IMR-90 (cell line): ENCODE results near the gene S100A2. TPM values are rescaled to one million over a fixed set of nuclear protein-coding genes. Genes with fewer than 3 reads are reported as not detected.

Experiments used
- ATAC-seq: fragments of 200-7000 bp; cut with Tn5 transposase; 2 replicates; pipeline ENCODE4 v1.9.1; 2020; ENCODE audit warnings: low read depth, mild to moderate bottlenecking, moderate library complexity
- BruUV-seq: library from RNA; stranded (reverse); fragments of 400-500 nt; replicated peaks from 2 replicates; lab custom pipeline; 2021; lab: Mats Ljungman, UMichigan
- CTCF ChIA-PET: fragments of 300-600 bp; formaldehyde crosslinking; extraction: SDS; loops from one replicate; lab custom pipeline; 2021; ENCODE audit warnings: antibody characterized with exemption; lab: Yijun Ruan, JAX
- POLR2A ChIA-PET: fragments of 300-600 bp; sonication (Branson Sonifier 250); formaldehyde crosslinking; loops from one replicate; lab custom pipeline; 2022; ENCODE audit warnings: antibody characterized with exemption; ENCODE audit not compliant: unreplicated experiment; lab: Charles Lee
- DNase-seq: peaks from one replicate; pipeline ENCODE4 v3.0.0; 2013
- H2AFZ ChIP-seq: replicated peaks from 2 replicates; pipeline ENCODE3; 2013; ENCODE audit warnings: low read length, mild to moderate bottlenecking; ENCODE audit not compliant: poor library complexity
- H2AK5ac ChIP-seq: 2 replicates; pipeline ENCODE4 v1.6.1; 2013; ENCODE audit warnings: low read depth, low read length, inconsistent platforms
- H2AK9ac ChIP-seq: replicated peaks from 2 replicates; pipeline ENCODE3; 2013; ENCODE audit warnings: mild to moderate bottlenecking, low read depth, low read length, moderate library complexity; ENCODE audit not compliant: poor library complexity
- H2BK120ac ChIP-seq: 2 replicates; pipeline ENCODE4 v1.6.1; 2013; ENCODE audit warnings: low read depth, low read length, inconsistent platforms
- H2BK15ac ChIP-seq: 3 replicates; pipeline ENCODE4 v1.6.1; 2013; ENCODE audit warnings: low read depth, low read length, inconsistent platforms
- H2BK20ac ChIP-seq: 2 replicates; pipeline ENCODE4 v1.6.1; 2013; ENCODE audit warnings: low read depth, mild to moderate bottlenecking, inconsistent platforms, low read length, moderate library complexity
- H2BK5ac ChIP-seq: 2 replicates; pipeline ENCODE4 v1.6.1; 2013; ENCODE audit warnings: mild to moderate bottlenecking, low read depth, low read length, inconsistent platforms; ENCODE audit not compliant: poor library complexity, severe bottlenecking
- H3K14ac ChIP-seq: replicated peaks from 2 replicates; pipeline ENCODE4 v1.6.1; 2013; ENCODE audit warnings: low read depth, low read length, inconsistent platforms
- H3K18ac ChIP-seq: 2 replicates; pipeline ENCODE4 v1.6.1; 2013; ENCODE audit warnings: low read depth, low read length, control low read depth
- H3K23ac ChIP-seq: 2 replicates; pipeline ENCODE4 v1.6.1; 2013; ENCODE audit warnings: low read depth, low read length, inconsistent platforms
- H3K27ac ChIP-seq: 2 replicates; pipeline ENCODE4 v1.5.1; 2013; ENCODE audit warnings: mild to moderate bottlenecking, control low read depth, low read length; ENCODE audit not compliant: insufficient read depth
- H3K27me3 ChIP-seq: 2 replicates; pipeline ENCODE4 v1.6.1; 2013; ENCODE audit warnings: low read length; ENCODE audit not compliant: control insufficient read depth, insufficient read depth
- H3K36me3 ChIP-seq: 2 replicates; pipeline ENCODE4 v1.6.1; 2013; ENCODE audit warnings: low read length, mixed read lengths; ENCODE audit not compliant: control insufficient read depth, insufficient read depth
- H3K4ac ChIP-seq: 2 replicates; pipeline ENCODE4 v1.6.1; 2013; ENCODE audit warnings: low read depth, low read length, inconsistent platforms
- H3K4me1 ChIP-seq: 2 replicates; pipeline ENCODE4 v1.6.1; 2013; ENCODE audit warnings: low read length, mixed read lengths; ENCODE audit not compliant: control insufficient read depth, insufficient read depth
- H3K4me2 ChIP-seq: 2 replicates; pipeline ENCODE4 v1.6.1; 2013; ENCODE audit warnings: low read depth, mild to moderate bottlenecking, control low read depth, low read length, moderate library complexity
- H3K4me3 ChIP-seq: 2 replicates; pipeline ENCODE4 v1.5.1; 2013; ENCODE audit warnings: low read depth, mild to moderate bottlenecking, control low read depth, low read length, moderate library complexity; ENCODE audit not compliant: insufficient read depth
- H3K56ac ChIP-seq: 2 replicates; pipeline ENCODE4 v1.6.1; 2013; ENCODE audit warnings: low read length, inconsistent platforms; ENCODE audit not compliant: insufficient read depth; ENCODE audit errors: extremely low read depth
- H3K79me1 ChIP-seq, 2 experiments: 2 replicates each; pipeline ENCODE4 v1.6.1; 2013; ENCODE audit warnings: low read length in 2 of 2, inconsistent platforms in 1 of 2, low read depth in 1 of 2
- H3K9ac ChIP-seq: 2 replicates; pipeline ENCODE4 v1.6.1; 2013; ENCODE audit warnings: low read depth, low read length, control low read depth
- H3K9me1 ChIP-seq: 2 replicates; pipeline ENCODE4 v1.6.1; 2013; ENCODE audit warnings: low read length, inconsistent platforms; ENCODE audit not compliant: insufficient read depth
- H3K9me3 ChIP-seq: 2 replicates; pipeline ENCODE4 v1.6.1; 2013; ENCODE audit warnings: low read length; ENCODE audit not compliant: control insufficient read depth, insufficient read depth
- H4K20me1 ChIP-seq: 2 replicates; pipeline ENCODE4 v1.6.1; 2013; ENCODE audit warnings: low read length, inconsistent platforms; ENCODE audit not compliant: insufficient read depth
- H4K5ac ChIP-seq: 2 replicates; pipeline ENCODE4 v1.6.1; 2013; ENCODE audit warnings: mild to moderate bottlenecking, low read depth, low read length, control low read depth
- H4K8ac ChIP-seq, 2 experiments: 2 replicates each; pipeline ENCODE4 v1.6.1; 2013; ENCODE audit warnings: low read depth in 2 of 2, low read length in 2 of 2, control low read depth in 1 of 2, inconsistent platforms in 1 of 2
- H4K91ac ChIP-seq: 2 replicates; pipeline ENCODE4 v1.6.1; 2013; ENCODE audit warnings: low read depth, low read length, inconsistent platforms; ENCODE audit not compliant: insufficient read depth
- CEBPB ChIP-seq: IDR thresholded peaks from 2 replicates; pipeline ENCODE4 v1.6.1; 2012; ENCODE audit warnings: low read depth, low read length, improper control_type of control experiment
- CHD1 ChIP-seq: IDR thresholded peaks from 2 replicates; pipeline ENCODE4 v1.6.1; 2012; ENCODE audit warnings: low read depth, low read length, improper control_type of control experiment
- MAZ ChIP-seq: IDR thresholded peaks from 2 replicates; pipeline ENCODE4 v1.6.1; 2012; ENCODE audit warnings: low read depth, mild to moderate bottlenecking, low read length, improper control_type of control experiment, moderate library complexity, borderline replicate concordance
- MXI1 ChIP-seq: IDR thresholded peaks from 2 replicates; pipeline ENCODE4 v1.6.1; 2012; ENCODE audit warnings: low read depth, mild to moderate bottlenecking, low read length, moderate library complexity, borderline replicate concordance
- NFE2L2 ChIP-seq: fragments of 150-350 bp; IDR thresholded peaks from 2 replicates; pipeline ENCODE4 v1.6.1; 2016; ENCODE audit warnings: low read depth, mild to moderate bottlenecking, low read length
- POLR2A ChIP-seq: IDR thresholded peaks from 2 replicates; pipeline ENCODE4 v1.6.1; 2012; ENCODE audit warnings: mild to moderate bottlenecking, low read depth, low read length
- RCOR1 ChIP-seq: IDR thresholded peaks from 2 replicates; pipeline ENCODE4 v1.6.1; 2012; ENCODE audit warnings: mild to moderate bottlenecking, low read length, improper control_type of control experiment; ENCODE audit not compliant: insufficient replicate concordance
- RFX5 ChIP-seq: IDR thresholded peaks from 2 replicates; pipeline ENCODE4 v1.8.0; 2012; ENCODE audit warnings: low read depth, mild to moderate bottlenecking, low read length, moderate library complexity
- WGBS, 2 experiments: methylation state at CpG; one replicate each; pipeline versions ENCODE4 v1.1.5 to v1.1.7; 2013; ENCODE audit warnings: missing lambda C conversion rate in 2 of 2; ENCODE audit not compliant: insufficient read length in 1 of 2; ENCODE audit errors: extremely low coverage in 2 of 2; 5-methylcytosine and 5-hydroxymethylcytosine counted together
- dilution Hi-C: fragments of 300-500 bp; cut with HindIII; formaldehyde crosslinking; loops from one replicate; pipeline ENCODE4 v1.14.3; 2018; ENCODE audit warnings: low sequenced_read_pairs; ENCODE audit not compliant: unreplicated experiment
- in situ Hi-C: fragments of 300-500 bp; cut with MboI; formaldehyde crosslinking; loops from 3 replicates; pipeline ENCODE4 v1.14.3; 2019; ENCODE audit warnings: low sequenced_read_pairs, inconsistent platforms, mixed read lengths
- intact Hi-C: fragments of 100-400 bp; cut with micrococcal nuclease; formaldehyde crosslinking; loops from 2 replicates; pipeline ENCODE4 v1.10.0; 2022
- polyA plus RNA-seq, 3 experiments: library from polyadenylated mRNA; depleted of rRNA; stranded (reverse); fragments of >200 nt; gene quantifications; 2 replicates each; pipeline ENCODE4 v1.2.3, GENCODE V29; 2012; ENCODE audit warnings: low replicate concordance in 1 of 3
- total RNA-seq: library from RNA; depleted of rRNA; stranded (reverse); fragments of >200 nt; gene quantifications from 2 replicates; pipeline ENCODE4 v1.2.3, GENCODE V29; 2012
- TF ChIP-seq, protein P1 (sequence below): conservative IDR thresholded peaks from 2 replicates; pipeline ENCODE4 v1.5.1; 2012; ENCODE audit warnings: mild to moderate bottlenecking, low read depth, low read length, improper control_type of control experiment
- TF ChIP-seq, protein P2 (sequence below): fragments of 150-350 bp; IDR thresholded peaks from 2 replicates; pipeline ENCODE4 v1.6.1; 2016; ENCODE audit warnings: low read depth, mild to moderate bottlenecking, low read length, moderate library complexity, borderline replicate concordance

The S100A2 gene
- total and polyA plus RNA-seq, 2 of the 4 experiments (the other 2 are of a cell fraction): 3.6 to 7.9 TPM

DNA sequence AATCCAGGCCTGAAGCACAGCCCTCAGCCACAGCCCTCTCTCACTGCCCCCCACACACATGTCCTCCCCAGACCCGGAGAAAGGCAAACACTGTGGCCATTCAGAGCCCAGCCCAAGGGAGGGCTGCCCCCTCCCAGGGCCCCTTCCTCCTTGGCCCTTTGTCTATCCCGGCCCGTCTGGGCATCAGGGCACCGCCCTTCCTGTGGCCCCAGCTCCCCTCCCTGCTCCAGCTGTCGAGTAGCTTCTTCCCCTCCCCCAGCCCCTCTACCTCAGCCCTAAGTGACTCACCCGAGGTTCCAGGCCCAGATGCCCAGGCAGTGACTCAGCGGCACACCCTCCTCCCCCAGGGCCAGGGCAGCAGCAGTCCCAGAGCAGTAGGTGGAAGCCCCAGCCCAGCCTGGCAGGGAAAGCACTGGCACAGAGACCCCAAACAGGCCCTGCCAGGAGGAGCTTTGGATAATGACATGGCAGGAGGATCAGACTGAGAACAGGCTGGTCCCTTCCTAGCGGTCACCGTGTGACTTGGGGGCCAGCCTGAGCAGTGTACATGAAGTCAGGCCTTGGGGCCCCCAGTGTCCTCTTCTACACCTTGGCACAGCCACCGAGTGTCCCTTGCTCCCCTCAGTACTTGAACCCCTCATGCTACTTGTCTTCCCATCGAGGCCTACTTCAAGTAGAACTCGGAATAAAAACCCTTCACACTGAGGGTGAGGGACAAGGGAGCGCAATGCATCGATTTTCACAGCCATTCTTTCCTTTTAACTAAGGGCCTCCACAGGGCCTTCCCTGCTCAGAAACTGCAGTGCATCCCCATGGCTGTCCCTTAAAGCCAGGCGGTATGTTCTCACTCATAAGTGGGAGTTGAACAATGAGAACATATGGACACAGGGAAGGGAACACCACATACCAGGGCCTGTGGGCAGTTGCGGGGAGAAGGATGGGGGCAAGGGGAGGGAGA, 1.0 kb upstream of the S100A2 start (continued):
- TF ChIP-seq MXI1 (peak; percentile 44; the same call in 1 of the 2 replicates), RFX5 (no peak), CEBPB (0 out of 2 replicates have a peak, but pooled peaks have one; percentile 0), CHD1 (no peak)

DNA sequence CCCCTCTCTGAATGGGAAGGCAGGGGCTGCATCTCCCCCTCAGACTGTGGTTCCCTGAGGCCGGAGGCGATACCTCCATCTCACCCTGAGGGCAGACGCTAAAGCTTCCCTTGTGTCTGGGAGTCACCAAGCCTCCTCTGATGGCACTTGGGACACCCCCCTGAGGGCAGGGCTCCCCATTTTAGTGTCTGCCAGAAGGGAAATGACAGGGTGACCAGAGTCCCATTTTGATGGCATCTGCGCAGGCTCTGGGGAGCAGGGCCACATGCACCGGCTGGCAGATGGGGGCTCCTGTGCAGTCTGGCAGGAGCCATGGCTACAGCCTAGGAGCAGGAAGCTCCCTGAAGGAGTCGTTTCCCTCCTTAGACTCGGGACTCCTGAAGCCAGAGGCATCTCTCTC, 1.7 kb downstream of the S100A2 start:
- Histone ChIP-seq H3K4me2 (no peak overlapping the region), H3K56ac (no peak overlapping the region), H3K9me1 (peaks cover 28% of the 10 kb centered on the region), H3K4me3 (no peak overlapping the region), H3K36me3 (no peaks in the 10 kb centered on the region), H3K79me1 (peaks cover 4 to 48% of the 10 kb centered on the region in 2 experiments; a peak in 3 of 4 replicates), H4K91ac (peak overlapping the region; percentile 66), H3K27ac (no peak overlapping the region; the same call in 1 of the 2 replicates), H2BK20ac (peak overlapping the region; percentile 51), H2AFZ (peak overlapping the region; percentile 36), H3K14ac (peak overlapping the region; percentile 34), H4K20me1 (no peaks in the 10 kb centered on the region), H4K5ac (peak overlapping the region; percentile 51; the same call in 1 of the 2 replicates), H4K8ac (peak overlapping the region in 1 of 2 experiments; percentile 45; a peak in 1 of 4 replicates), H3K18ac (peak overlapping the region; percentile 33; the same call in 1 of the 2 replicates), H3K9me3 (no peaks in the 10 kb centered on the region), H2BK15ac (peak overlapping the region; percentile 62; the same call in 2 of the 3 replicates), H3K27me3 (no peaks in the 10 kb centered on the region), H3K4me1 (peaks cover 31% of the 10 kb centered on the region), H2AK5ac (peak overlapping the region; percentile 94), H3K4ac (peak overlapping the region; percentile 65), H3K9ac (no peak overlapping the region), H3K23ac (no peak overlapping the region), H2AK9ac (peak overlapping the region; percentile 48), H2BK5ac (peak overlapping the region; percentile 4), H2BK120ac (peak overlapping the region; percentile 87)
- ChIA-PET POLR2A (interaction anchor here (0.6 to 0.7 kb wide), 2 partner anchors 25 to 44 kb away, joined by 5 to 17 read pairs; no protein-coding TSS in a partner anchor), CTCF (no interaction called here)
- DNase-seq: no peak
- no TSS peak for BruUV-seq
- dilution Hi-C loops (no loop called here), in situ Hi-C loops (loop anchor here (10.0 kb wide), 1 partner anchor 49 kb away; no protein-coding TSS in a partner anchor), intact Hi-C loops (no loop called here)
- no CpG with 5 or more reads among the region's 7 CpGs for WGBS, 2 experiments
- TF ChIP-seq NFE2L2 (no peak), POLR2A (no peak), MAZ (no peak), MXI1 (no peak), CEBPB (no peak), CHD1 (no peak), RCOR1 (no peak)
- TF ChIP-seq, protein P1, sequence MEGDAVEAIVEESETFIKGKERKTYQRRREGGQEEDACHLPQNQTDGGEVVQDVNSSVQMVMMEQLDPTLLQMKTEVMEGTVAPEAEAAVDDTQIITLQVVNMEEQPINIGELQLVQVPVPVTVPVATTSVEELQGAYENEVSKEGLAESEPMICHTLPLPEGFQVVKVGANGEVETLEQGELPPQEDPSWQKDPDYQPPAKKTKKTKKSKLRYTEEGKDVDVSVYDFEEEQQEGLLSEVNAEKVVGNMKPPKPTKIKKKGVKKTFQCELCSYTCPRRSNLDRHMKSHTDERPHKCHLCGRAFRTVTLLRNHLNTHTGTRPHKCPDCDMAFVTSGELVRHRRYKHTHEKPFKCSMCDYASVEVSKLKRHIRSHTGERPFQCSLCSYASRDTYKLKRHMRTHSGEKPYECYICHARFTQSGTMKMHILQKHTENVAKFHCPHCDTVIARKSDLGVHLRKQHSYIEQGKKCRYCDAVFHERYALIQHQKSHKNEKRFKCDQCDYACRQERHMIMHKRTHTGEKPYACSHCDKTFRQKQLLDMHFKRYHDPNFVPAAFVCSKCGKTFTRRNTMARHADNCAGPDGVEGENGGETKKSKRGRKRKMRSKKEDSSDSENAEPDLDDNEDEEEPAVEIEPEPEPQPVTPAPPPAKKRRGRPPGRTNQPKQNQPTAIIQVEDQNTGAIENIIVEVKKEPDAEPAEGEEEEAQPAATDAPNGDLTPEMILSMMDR: no peak
- TF ChIP-seq, protein P2, sequence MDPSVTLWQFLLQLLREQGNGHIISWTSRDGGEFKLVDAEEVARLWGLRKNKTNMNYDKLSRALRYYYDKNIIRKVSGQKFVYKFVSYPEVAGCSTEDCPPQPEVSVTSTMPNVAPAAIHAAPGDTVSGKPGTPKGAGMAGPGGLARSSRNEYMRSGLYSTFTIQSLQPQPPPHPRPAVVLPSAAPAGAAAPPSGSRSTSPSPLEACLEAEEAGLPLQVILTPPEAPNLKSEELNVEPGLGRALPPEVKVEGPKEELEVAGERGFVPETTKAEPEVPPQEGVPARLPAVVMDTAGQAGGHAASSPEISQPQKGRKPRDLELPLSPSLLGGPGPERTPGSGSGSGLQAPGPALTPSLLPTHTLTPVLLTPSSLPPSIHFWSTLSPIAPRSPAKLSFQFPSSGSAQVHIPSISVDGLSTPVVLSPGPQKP: no peak
- no peak for ATAC-seq
